PC-9 (cell line): ENCODE data around the gene CEP68.

Experiments
- CTCF ChIP-seq: fragments of 200-600 bp; sonication (generic); conservative IDR thresholded peaks from 2 replicates; pipeline ENCODE4 v1.6.1; 2017; ENCODE audit warnings: mixed run types, antibody characterized with exemption, mild to moderate bottlenecking, moderate library complexity
- EZH2 ChIP-seq: fragments of 200-600 bp; sonication (generic); IDR thresholded peaks from 2 replicates; pipeline ENCODE4 v1.8.0; 2017; ENCODE audit warnings: antibody characterized with exemption, low read depth

DNA sequence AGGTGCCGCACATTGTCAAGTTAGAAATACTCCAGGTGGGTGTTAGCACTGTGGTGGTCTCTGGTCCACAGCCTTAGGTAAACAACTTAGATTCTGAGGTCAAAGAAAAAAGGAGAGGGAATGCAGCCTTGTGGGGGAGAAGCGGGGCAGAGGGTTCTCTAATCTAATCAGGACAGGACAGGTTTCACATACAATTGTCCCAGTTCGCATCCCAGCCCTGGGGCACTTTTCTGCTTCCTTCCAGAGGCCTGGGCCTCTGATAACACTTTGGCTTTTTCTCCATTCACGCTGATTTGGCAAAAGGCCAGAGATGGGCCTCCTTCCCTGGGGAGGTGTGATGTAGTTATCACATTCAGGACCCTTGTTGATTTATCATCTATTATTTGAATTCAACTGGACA lies 34.5 kb upstream of the CEP68 start:
- TF ChIP-seq EZH2 (no peak), CTCF (no peak)
